HAP-1 (cell line): ENCODE data around the gene NELFE.
"Not testable (repeated sequence)": the region's sequence is repeated elsewhere in the genome, so short reads cannot be mapped to it uniquely, and the experiment has no call there.

Experiments used
- DNase-seq, 2 experiments: peaks; one replicate each; pipeline ENCODE4 v3.0.0-alpha.2; 2016 to 2020; ENCODE audit warnings: low spot score in 2 of 2
- H3K27me3 ChIP-seq: fragments of 250-450 bp; sonication (Bioruptor Pico); 2 replicates; pipeline ENCODE4 v1.5.1; 2020; ENCODE audit warnings: low read depth, mild to moderate bottlenecking, moderate library complexity
- H3K36me3 ChIP-seq: fragments of 250-450 bp; sonication (Bioruptor Pico); replicated peaks from 2 replicates; pipeline ENCODE4 v1.5.1; 2020; ENCODE audit warnings: mild to moderate bottlenecking
- H3K4me1 ChIP-seq: fragments of 250-450 bp; sonication (Bioruptor Pico); 2 replicates; pipeline ENCODE4 v1.5.1; 2020; ENCODE audit warnings: mild to moderate bottlenecking
- H3K4me3 ChIP-seq: fragments of 250-450 bp; sonication (Bioruptor Pico); 2 replicates; pipeline ENCODE4 v1.5.1; 2020; ENCODE audit warnings: mild to moderate bottlenecking, moderate library complexity
- H3K9me3 ChIP-seq: fragments of 250-450 bp; sonication (Bioruptor Pico); 2 replicates; pipeline ENCODE4 v1.5.1; 2020; ENCODE audit warnings: mild to moderate bottlenecking, moderate library complexity
- in situ Hi-C: fragments of 300-500 bp; cut with MboI; formaldehyde crosslinking; loops from 3 replicates; pipeline ENCODE4 v1.14.3; 2020; ENCODE audit warnings: low sequenced_read_pairs, inconsistent platforms, mixed read lengths

Gene NELFE

DNA sequence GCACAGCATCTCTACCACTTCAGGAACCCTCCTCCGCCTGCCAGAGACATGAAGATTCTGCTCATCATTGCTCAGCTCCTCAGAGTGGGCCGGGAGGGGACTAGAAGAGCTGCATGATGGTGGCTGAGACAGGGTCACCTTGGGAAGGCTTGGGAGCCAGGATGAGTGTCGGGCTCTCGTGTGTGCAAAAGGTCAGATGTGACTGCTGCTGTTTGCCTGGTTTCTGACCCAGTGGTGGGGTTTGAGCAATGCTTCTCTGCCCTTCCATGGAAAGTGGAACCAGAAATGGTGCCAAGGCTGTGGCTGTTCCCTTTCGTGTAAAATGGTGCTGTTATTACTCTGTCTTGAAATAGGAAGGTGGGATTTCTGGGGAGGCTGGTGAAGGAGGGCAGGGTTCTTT lies 22.2 kb upstream of the NELFE start:
- DNase-seq, H3K9me3 ChIP-seq, H3K27me3 ChIP-seq, H3K4me3 ChIP-seq, in situ Hi-C loops, H3K36me3 ChIP-seq, H3K4me1 ChIP-seq: not testable (repeated sequence)

DNA sequence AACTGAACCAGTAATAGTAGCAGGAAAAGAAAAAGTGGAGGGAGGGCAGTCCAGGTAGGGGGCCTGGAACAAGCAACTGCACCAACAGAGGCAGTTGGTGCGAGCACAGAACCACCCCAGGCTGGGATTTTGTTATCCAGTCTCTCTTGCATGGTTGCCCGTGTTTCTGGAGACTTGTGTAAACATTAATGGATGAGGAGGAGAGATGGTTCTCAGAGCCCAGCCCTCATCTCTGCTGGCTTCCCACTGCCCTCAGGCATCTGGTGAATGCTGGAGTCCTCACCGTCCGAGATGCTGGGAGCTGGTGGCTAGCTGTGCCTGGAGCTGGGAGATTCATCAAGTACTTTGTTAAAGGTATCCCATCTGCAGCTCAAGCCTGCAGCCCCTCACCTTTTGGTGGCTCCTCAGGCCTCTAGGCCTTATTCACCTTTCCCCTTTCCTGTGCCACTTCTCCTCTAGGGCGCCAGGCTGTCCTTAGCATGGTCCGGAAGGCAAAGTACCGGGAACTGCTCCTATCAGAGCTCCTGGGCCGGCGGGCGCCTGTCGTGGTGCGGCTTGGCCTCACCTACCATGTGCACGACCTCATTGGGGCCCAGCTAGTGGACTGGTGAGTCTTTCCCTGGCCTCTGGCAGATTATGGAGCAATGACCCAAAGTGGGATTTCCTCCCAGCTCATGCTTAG lies 21.6 kb upstream of the NELFE start:
- H3K27me3 ChIP-seq, H3K36me3 ChIP-seq, H3K4me3 ChIP-seq, DNase-seq, in situ Hi-C loops, H3K9me3 ChIP-seq, H3K4me1 ChIP-seq: not testable (repeated sequence)

DNA sequence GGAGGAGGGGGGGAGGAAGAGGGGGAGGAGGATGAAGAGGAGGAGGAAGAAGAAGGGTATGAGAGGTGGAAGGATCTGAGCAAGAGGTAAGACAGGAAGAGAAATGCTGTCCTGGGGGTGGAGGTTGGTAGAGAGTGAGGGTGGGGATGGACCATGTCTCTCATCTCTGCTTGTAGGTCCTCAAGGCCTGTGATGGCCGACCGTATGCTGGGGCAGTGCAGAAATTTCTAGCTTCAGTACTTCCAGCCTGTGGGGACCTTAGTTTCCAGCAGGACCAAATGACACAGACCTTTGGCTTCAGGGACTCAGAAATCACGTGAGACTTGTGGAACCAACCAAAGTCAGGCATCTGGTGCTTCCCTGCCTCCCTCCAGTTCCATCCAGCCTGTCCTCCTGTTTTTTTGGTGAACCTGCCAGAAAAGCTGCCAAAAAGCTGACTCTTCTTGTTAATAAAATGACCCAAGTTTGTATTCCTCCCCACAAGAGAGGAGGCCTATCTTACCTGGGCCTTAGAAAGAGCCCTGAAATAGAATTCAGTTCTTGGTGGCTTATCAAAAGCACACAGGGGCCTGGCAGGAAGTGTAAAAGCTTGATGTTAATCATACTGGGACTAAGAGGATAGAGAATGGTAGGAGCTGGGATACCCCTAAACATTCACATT lies 20.6 kb upstream of the NELFE start:
- DNase-seq, result no peak
- no peak overlapping the region for H3K4me3 ChIP-seq
- H3K9me3 ChIP-seq, result no peaks in the 10 kb centered on the region
- no peaks in the 10 kb centered on the region for H3K36me3 ChIP-seq
- no peaks in the 10 kb centered on the region for H3K27me3 ChIP-seq
- in situ Hi-C loops, result no loop called here
- H3K4me1 ChIP-seq, result no peaks in the 10 kb centered on the region

DNA sequence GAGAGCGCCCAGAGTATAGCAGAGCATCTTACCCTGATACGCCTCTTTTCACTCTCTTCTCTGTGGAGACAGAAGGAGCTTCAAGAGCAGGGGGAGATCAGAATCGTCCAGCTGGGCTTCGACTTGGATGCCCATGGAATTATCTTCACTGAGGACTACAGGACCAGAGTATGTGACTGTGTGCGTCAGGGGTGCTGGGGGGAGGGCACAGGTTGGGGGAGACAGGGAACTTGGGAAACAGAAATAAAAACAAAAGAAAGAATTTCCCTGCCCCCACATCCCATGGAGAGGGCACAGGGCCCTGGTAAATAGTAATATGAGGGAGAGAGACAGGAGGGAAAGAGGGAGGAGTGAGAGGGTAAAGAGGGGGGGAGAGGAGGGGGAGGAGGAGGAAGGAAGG lies 20.1 kb upstream of the NELFE start:
- no peak for DNase-seq
- in situ Hi-C loops, result no loop called here
- Histone ChIP-seq H3K4me3 (no peak overlapping the region), H3K4me1 (no peaks in the 10 kb centered on the region), H3K9me3 (no peaks in the 10 kb centered on the region), H3K27me3 (no peaks in the 10 kb centered on the region), H3K36me3 (no peaks in the 10 kb centered on the region)

DNA sequence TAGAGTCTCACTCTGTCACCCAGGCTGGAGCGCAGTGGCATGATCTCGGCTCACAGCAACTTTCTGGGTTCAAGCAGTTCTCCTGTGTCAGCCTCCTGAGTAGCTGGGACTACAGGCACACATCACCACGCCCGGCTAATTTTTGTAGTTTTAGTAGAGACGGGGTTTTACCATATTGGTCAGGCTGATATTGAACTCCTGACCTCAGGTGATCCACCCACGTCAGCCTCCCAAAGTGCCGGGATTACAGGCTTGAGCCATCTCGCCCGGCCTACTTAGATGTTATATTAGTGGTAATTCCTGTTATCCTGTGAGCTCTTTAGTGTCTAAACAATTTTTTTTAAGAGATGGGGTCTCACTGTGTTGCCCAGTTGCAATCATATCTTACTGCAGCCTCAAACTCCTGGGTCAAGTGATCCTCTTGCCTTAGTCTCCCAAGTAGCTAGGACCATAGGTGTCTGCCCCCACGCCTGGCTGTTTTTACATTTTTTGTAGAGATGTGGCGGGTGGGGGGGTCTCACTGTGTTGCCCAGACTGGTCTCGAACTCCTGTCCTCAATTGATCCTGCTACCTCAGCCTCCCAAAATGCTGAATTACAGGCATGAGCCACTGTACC lies 19.2 kb upstream of the NELFE start:
- H3K4me1 ChIP-seq, result peaks cover 5% of the 10 kb centered on the region; the same call in 1 of the 2 replicates
- H3K27me3 ChIP-seq, result no peaks in the 10 kb centered on the region
- in situ Hi-C loops, result no loop called here
- no peak overlapping the region for H3K4me3 ChIP-seq
- H3K9me3 ChIP-seq, result no peaks in the 10 kb centered on the region
- no peaks in the 10 kb centered on the region for H3K36me3 ChIP-seq
- DNase-seq, result no peak

DNA sequence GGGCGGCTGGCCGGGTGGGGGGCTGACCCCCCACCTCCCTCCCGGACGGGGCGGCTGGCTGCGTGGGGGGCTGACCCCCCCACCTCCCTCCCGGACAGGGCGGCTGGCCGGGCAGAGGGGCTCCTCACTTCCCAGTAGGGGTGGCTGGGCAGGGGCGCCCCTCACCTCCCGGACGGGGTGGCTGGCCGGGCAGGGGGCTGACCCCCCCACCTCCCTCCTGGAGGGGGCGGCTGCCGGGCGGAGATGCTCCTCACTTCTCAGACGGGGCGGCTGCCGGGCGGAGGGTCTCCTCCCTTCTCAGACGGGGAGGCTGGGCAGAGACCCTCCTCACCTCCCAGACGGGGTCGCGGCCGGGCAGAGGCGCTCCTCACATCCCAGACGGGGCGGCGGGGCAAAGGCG lies 17.3 kb upstream of the NELFE start:
- H3K27me3 ChIP-seq, in situ Hi-C loops, H3K4me1 ChIP-seq, H3K4me3 ChIP-seq, DNase-seq, H3K9me3 ChIP-seq, H3K36me3 ChIP-seq: not testable (repeated sequence)

DNA sequence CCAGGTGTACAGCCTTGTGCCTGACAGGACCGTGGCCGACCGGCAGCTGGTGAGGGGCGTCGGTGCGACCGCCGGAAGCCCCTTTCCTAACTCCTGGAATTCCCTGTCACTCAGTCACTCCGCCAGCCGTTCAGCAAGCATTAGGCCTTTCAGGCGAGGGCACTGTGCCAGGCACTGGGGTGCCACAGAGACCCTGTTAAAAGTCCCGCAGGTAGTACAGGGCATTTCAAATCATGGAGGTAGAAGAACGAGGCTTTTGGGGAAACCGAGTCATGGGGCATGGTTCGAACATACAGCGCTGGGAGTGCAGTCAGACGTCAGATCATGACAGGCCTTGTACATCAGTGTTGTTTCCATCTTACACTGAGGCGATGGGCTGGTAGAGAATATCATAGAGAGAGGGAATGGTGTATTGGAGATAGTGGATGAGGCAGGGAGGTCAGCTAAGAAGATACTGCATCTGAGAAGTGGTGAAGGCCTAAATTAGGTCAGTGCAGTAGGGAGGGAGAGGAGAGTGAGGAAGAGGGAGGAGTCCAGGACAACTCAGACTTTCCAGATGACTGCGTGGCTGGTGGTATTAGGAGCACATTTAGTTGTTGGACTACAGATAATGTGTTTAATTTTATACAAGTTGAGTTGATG lies 14.1 kb upstream of the NELFE start:
- no peak for DNase-seq
- Histone ChIP-seq H3K4me3 (peak overlapping the region; percentile 89), H3K27me3 (no peaks in the 10 kb centered on the region), H3K9me3 (no peaks in the 10 kb centered on the region), H3K4me1 (peaks cover 12% of the 10 kb centered on the region), H3K36me3 (peaks cover 31% of the 10 kb centered on the region)
- in situ Hi-C loops, result no loop called here

DNA sequence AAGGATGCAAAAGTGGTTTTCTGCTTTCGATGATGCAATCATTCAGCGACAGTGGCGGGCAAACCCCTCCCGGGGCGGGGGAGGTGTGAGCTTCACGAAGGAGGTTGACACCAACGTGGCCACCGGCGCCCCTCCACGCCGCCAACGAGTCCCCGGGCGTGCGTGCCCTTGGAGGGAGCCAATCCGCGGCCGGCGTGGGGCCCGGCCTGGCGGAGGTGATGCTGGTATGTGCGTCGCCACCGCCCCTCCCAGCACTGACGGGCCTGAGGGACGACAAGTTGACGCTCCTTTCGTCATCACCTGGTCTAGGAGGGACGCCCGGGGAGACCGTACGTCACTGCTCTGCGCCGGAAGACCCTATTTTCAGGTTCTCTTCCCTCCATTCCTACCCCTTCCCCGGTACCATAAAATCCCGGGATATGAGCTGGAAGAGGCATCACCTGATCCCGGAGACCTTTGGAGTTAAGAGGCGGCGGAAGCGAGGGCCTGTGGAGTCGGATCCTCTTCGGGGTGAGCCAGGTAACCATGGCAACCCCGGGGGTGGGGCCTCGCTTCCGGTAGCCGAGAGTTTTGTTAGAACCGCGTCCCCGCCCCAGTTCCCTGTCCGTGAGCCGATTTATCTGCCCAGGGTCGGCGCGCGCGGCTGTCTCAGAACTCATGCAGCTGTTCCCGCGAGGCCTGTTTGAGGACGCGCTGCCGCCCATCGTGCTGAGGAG lies 13.4 kb upstream of the NELFE start, which contains the start of gene DXO:
DXO (minus strand) TSS at position 146 of the 716 bp plus-strand sequence. CDS start 463 bp downstream, outside the sequence.
- H3K9me3 ChIP-seq, result no peaks in the 10 kb centered on the region
- H3K4me1 ChIP-seq, result peaks cover 12% of the 10 kb centered on the region
- peaks cover 37% of the 10 kb centered on the region for H3K36me3 ChIP-seq
- peak within 1 kb of the TSS; percentile 89 for H3K4me3 ChIP-seq
- no peaks in the 10 kb centered on the region for H3K27me3 ChIP-seq
- peak; percentile 86 to 96 for DNase-seq
- in situ Hi-C loops, result no loop called here

DNA sequence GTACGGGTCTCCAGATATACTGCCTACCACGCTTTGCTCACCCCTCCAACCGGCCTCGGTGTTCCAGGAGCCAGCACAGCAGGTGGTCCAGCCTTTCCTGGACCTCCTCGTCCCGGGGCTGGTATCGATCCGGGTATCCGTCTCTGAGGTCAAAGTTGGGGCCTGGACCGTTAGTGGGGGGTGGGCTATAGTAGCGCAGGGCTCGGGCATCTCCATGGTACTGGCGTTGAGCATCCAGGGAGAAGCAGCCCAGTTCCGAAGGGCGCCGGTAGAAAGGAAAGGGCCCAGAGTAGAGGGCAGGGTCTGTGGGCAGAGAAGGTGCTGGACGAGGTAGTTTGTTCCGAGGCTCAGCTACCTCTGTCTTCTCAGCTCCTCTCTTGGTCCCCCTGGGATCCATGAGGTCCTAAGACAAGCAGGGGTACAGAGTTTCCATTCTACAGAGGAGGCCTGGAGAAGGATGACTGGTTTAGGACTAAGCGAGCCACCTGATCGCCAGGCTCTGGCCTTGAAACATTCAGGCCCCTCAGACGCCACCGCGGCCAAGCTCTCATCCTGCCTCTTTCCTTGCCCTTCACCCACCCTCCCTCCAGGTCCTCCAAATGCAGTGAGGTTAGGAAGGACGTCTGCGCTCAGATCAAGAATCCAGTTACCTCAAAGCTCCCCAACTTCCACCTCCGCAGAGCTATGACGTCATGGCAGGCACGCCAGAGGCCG lies 12.7 kb upstream of the NELFE start:
- peak overlapping the region; percentile 89 for H3K4me3 ChIP-seq
- H3K36me3 ChIP-seq, result peaks cover 44% of the 10 kb centered on the region
- DNase-seq, result no peak
- H3K4me1 ChIP-seq, result peaks cover 12% of the 10 kb centered on the region
- H3K27me3 ChIP-seq, result no peaks in the 10 kb centered on the region
- no peaks in the 10 kb centered on the region for H3K9me3 ChIP-seq
- in situ Hi-C loops, result no loop called here

DNA sequence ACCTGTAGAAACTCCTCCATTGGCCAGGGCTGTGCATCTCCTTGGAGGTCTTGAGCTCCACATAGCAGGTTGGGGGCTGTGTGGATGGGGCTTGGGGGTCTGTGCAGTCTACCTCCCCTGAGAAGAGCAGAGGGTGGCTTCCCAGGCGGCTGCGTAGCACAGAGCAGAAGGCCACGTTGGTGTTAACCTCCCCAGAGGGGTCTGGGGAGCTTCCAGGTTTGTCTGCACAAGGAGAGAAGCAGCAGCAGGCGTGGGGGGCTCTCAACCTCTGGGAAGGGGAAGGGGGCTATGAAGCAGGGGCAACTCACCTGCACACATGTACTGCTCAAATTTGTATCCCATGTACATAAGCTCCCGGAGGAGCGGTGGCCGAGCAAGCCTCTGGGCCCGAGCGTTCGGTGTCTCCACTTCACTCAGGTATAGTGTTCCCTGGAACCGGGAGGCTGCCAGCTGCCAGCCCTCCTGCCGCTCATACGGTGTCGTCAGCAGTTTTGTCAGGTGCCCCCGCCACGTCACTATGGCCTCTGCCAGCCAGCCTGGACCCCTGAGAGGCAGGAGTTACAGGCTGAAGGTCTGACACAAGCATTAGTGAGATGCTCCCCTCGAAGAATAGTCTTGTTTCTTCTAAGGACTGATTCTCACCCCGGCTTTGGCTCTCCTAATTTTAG lies 12.0 kb upstream of the NELFE start:
- DNase-seq, result no peak
- Histone ChIP-seq H3K27me3 (no peaks in the 10 kb centered on the region), H3K4me1 (peaks cover 12% of the 10 kb centered on the region), H3K9me3 (no peaks in the 10 kb centered on the region), H3K4me3 (peak overlapping the region; percentile 89), H3K36me3 (peaks cover 48% of the 10 kb centered on the region)
- in situ Hi-C loops, result no loop called here

DNA sequence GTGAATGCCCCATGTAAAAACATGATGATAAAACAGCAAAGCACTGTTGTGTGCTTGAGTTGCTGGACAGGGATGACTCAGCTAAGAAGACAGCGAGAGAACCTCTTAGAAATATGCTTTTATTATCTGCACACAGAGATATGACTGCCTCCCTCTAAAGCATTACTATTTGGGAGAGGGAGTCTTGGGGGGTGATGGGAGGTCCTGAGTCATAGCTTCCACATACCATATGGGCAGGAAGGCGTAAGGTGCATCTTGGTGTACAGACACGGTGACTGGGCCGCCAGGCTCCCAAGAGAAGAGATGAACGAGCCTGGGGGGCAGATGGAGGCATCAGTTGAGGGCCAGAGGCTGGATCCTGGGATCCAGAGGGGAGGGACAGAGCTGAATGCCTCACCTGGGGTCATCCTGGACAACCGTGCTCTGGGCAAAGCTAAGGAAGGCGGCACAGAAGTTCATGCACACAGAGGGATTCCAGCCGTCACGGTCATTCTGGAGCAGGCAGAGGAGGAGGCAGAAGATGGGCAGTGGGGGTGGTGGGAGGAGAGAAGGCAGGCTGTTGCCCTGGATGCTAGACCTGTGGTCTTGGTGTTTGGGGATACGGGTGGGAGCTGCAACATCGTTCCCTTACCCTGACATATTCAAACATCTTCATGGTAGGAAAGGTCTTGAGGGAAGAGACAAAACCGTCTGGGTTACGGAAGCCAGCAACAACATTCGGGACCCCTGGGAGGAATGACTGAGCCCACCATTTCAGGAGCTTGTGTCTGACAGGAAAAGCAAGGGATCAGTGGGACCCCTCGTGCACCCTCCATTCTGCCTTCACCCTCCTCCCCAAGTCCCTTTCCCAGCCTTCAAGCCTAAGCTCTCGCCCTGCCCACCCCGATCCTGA lies 11.2 kb upstream of the NELFE start:
- DNase-seq, result no peak
- Histone ChIP-seq H3K27me3 (no peaks in the 10 kb centered on the region), H3K36me3 (peaks cover 52% of the 10 kb centered on the region), H3K4me3 (no peak overlapping the region), H3K4me1 (peaks cover 12% of the 10 kb centered on the region), H3K9me3 (no peaks in the 10 kb centered on the region)
- in situ Hi-C loops, result loop anchor here (10.0 kb wide), 1 partner anchor 305 kb away; the partner anchor contains the start of genes C6orf47, CSNK2B, GPANK1 and LY6G5B
